Thyroid gland (tissue), 4 donors: Measurements from ENCODE around the gene PLG.

Experiments used
- CTCF ChIP-seq, 6 experiments: fragments of 200-600 bp in 3 of 6; fragments of 450-650 bp in 3 of 6; sonication (generic) in 3 of 6; IDR thresholded peaks; one replicate each; pipeline ENCODE4 v1.5.1; 2016 to 2019; ENCODE audit warnings: antibody characterized with exemption in 6 of 6, mild to moderate bottlenecking in 2 of 6, inconsistent platforms in 1 of 6, moderate library complexity in 1 of 6
- POLR2A ChIP-seq, 2 donors: fragments of 450-650 bp; IDR thresholded peaks; one replicate each; pipeline ENCODE4 v1.6.1; 2017; ENCODE audit warnings: antibody characterized with exemption in 2 of 2, mild to moderate bottlenecking in 2 of 2, moderate library complexity in 1 of 2

GRCh38 chr6:160788806-160789205 lies 86.8 kb downstream of the PLG start:
- TF ChIP-seq POLR2A (IDR thresholded peaks at IDR 0.05) = no peak
- TF ChIP-seq CTCF (IDR thresholded peaks at IDR 0.05) = no peak
